GM12864 (cell line): ENCODE data around the gene FLOT1.
A peak's percentile ranks its signal among the peaks of the same experiment; 100 is the strongest.

ENCODE experiments used
- DNase-seq: peaks from one replicate; pipeline ENCODE4 v3.0.0-alpha.2; 2011; ENCODE audit warnings: low read depth
- H3K4me3 ChIP-seq: 2 replicates; pipeline ENCODE4 v1.5.1; 2011; ENCODE audit warnings: mild to moderate bottlenecking, low read depth, low read length, control low read depth
- TF ChIP-seq, protein P1 (sequence below): IDR thresholded peaks from 2 replicates; pipeline ENCODE4 v1.5.1; 2011; ENCODE audit warnings: low read depth, mild to moderate bottlenecking, moderate library complexity, low read length, control low read depth, inconsistent platforms; ENCODE audit errors: missing control alignments

Gene FLOT1

DNA sequence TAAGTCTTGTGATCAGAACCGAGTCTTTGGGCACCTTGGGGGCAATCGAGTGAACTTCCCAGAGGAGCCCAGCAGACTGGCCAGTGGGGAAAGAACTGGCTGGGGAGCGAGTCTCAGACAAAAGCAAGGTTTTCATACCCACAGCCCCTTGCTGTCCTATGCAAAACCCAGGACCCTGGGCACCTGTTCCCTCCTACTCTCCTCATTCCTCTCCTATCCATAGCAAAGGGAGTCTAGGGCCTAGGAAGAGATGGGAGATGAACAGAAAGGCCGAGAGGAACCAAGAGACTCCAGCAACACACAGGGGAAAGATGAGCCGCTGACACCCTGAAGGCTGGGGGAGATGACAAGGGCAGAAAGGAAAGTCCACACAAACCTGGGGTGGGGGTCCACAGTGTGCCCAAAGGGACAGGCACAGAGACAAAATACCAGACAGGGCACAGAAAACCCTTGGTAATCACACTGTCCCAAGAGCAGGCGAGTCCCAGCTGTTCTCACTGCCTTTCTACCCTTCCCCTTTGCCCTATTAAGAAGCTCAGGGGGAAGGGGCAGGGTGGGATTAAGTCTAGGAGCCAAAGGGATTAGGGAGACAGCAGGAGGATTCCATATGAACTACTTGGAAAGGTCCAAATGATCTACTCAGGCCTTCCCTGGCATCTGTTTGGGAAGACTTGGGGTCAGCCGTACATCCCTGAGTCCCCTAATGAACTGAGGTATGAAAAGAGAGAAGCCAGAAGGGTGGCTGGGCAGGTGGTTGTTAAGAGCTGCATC, 62.5 kb downstream of the FLOT1 start:
- no peak for DNase-seq
- peak overlapping the region; percentile 75 for H3K4me3 ChIP-seq
- TF ChIP-seq, protein P1, sequence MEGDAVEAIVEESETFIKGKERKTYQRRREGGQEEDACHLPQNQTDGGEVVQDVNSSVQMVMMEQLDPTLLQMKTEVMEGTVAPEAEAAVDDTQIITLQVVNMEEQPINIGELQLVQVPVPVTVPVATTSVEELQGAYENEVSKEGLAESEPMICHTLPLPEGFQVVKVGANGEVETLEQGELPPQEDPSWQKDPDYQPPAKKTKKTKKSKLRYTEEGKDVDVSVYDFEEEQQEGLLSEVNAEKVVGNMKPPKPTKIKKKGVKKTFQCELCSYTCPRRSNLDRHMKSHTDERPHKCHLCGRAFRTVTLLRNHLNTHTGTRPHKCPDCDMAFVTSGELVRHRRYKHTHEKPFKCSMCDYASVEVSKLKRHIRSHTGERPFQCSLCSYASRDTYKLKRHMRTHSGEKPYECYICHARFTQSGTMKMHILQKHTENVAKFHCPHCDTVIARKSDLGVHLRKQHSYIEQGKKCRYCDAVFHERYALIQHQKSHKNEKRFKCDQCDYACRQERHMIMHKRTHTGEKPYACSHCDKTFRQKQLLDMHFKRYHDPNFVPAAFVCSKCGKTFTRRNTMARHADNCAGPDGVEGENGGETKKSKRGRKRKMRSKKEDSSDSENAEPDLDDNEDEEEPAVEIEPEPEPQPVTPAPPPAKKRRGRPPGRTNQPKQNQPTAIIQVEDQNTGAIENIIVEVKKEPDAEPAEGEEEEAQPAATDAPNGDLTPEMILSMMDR, result no peak

- TF ChIP-seq, protein P1, result peak; percentile 94
- peak overlapping the region; percentile 75 for H3K4me3 ChIP-seq
- no peak for DNase-seq
These were observed 63.3 kb downstream of the FLOT1 start for GRCh38 chr6:30678964-30679726.
